Daoy (cell line): ENCODE data around the gene F5. TPM values are rescaled to one million over a fixed set of nuclear protein-coding genes. Genes with fewer than 3 reads are reported as not detected.

Experiments
- DNase-seq: peaks from one replicate; pipeline ENCODE4 v3.0.0-alpha.2; 2015; ENCODE audit warnings: low read depth
- total RNA-seq: library from RNA; depleted of rRNA; stranded (reverse); fragments of >200 nt; shearing (Covaris generic); gene quantifications from 2 replicates; pipeline ENCODE4 v1.2.3, GENCODE V29; 2014; rRNA removed

Gene F5
- total RNA-seq, 1 experiment from 2014 or later: not detected

- DNase-seq: peak; percentile 39
Observed at GRCh38 chr1:169483500-169483966, 102.7 kb downstream of the F5 start.

GRCh38 chr1:169479363-169480066, 106.8 kb downstream of the F5 start:
- DNase-seq: no peak

DNA sequence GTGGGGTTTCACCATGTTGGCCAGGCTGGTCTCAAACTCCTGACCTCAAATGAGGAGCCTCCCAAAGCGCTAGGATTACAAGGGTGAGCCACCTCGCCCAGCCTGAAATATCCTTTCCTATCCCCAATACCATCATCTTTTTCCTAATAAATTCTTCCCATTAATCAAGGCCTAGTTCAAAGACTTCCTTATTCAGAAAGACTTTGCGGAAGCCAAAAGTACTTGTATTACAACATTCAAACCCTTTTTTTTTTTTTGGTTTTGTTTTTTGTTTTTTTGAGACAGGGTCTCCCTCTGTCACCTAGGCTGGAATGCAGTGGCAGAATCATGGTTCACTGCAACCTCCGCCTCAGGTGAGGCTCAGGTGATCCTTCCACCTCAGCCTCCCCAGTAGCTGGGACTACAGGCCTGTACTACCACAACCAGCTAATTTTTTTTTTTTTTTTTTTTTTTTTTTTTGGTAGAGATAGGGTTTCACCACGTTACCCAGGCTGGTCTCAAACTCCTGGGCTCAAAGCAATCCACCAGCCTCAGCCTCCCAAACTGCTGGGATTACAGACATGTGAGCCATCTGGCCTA, 108.1 kb downstream of the F5 start:
- DNase-seq: no peak

GRCh38 chr1:169475806-169476387, 110.4 kb downstream of the F5 start:
- no peak for DNase-seq

DNA sequence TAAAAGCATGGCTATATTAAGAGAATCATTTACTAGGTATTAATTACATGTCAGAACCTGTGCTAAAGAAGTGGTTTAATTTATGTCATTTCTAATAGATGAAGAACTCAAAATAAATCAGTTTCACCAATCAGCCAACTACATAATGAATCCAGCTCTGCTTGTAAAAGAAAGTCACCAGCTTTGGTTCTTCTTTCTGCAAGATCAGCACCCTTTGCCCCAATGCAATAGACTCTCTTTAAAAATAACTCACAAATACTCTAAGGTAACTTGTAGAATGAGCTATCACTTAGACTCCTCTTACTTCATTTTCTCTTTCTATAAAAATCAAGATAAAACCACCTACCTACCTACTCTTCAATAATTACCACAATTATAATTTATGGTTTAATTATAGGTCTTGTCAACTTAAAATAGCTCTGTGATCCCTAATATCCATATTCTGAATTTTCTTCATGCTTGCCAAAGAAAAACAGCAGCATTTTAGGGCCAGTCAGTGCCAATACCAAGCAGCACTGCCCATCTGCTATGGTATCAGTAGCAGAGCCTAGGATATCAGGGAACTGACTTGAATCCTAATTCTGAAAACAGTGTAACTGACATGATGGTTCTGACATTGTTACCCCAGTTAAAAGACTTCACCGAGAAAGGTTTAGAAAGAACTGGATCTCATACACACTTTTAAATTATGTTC, 111.8 kb downstream of the F5 start:
- no peak for DNase-seq

- DNase-seq: no peak
Observed at GRCh38 chr1:169473347-169473746, 112.9 kb downstream of the F5 start.

GRCh38 chr1:169472738-169473137, 113.5 kb downstream of the F5 start:
- no peak for DNase-seq

- no peak for DNase-seq
Observed at GRCh38 chr1:169468982-169469381, 117.3 kb downstream of the F5 start.

- DNase-seq: no peak
Observed at GRCh38 chr1:169466259-169467230, 119.7 kb downstream of the F5 start.

- DNase-seq: no peak
Observed at GRCh38 chr1:169465281-169465680, 121.0 kb downstream of the F5 start.

Other genes starting within 250 kb of the F5 start
- 67.1 and 109 TPM in 2 replicates for gene NME7, start 218.7 kb downstream of the F5 start, total RNA-seq
- 47.4 and 49.4 TPM in 2 replicates for gene BLZF1, start 218.3 kb downstream of the F5 start, total RNA-seq
- gene CCDC181, start 159.0 kb downstream of the F5 start, total RNA-seq: 8.5 and 10.1 TPM in 2 replicates
- gene SLC19A2, start 100.5 kb downstream of the F5 start, total RNA-seq: 9.8 and 11.3 TPM in 2 replicates
- gene SELP, start 43.6 kb upstream of the F5 start, total RNA-seq: not detected in 2 replicates
- gene SELL, start 125.1 kb upstream of the F5 start, total RNA-seq: 0.11 and 7.3 TPM in 2 replicates
- 0.24 and 0.80 TPM in 2 replicates for gene SELE, start 147.6 kb upstream of the F5 start, total RNA-seq
- gene METTL18, start 208.4 kb upstream of the F5 start, total RNA-seq: 10.4 and 13.0 TPM in 2 replicates